Measurements from ENCODE around the gene CEACAM20. TPM values are rescaled to one million over a fixed set of nuclear protein-coding genes. Genes with fewer than 3 reads are reported as not detected.

Gene CEACAM20
- total and polyA plus RNA-seq, 10 of the 15 experiments (the other 5 are each of a cell fraction or from before 2014, with no cell fraction given), result not detected

DNA sequence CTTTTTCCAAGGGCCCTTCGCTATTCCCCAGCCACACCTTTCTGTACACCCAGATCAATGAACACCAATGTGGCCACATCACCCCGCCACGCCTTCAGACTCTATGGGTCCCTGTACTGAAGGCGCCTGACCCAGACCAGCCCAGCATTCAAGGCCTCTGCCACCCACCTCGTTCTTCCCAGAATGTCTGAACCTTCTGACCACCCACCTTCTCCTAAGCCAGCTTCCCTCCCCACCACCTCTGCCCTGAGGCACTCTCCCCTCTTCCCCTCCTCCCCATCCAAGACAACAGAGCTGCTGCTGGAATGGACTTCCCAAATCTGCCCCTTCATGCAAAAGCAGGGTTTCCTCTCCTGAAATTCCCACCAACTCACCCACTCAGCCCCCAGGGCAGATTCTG lies 3.3 kb upstream of the CEACAM20 start:
- TF ChIP-seq PAX5 (IDR thresholded peaks at IDR 0.05; ENCODE audit: borderline replicate concordance, low read depth, low read length) (no peak), CREB1 (IDR thresholded peaks at IDR 0.05; ENCODE audit: low read depth) (no peak)
- TF ChIP-seq, protein P1, sequence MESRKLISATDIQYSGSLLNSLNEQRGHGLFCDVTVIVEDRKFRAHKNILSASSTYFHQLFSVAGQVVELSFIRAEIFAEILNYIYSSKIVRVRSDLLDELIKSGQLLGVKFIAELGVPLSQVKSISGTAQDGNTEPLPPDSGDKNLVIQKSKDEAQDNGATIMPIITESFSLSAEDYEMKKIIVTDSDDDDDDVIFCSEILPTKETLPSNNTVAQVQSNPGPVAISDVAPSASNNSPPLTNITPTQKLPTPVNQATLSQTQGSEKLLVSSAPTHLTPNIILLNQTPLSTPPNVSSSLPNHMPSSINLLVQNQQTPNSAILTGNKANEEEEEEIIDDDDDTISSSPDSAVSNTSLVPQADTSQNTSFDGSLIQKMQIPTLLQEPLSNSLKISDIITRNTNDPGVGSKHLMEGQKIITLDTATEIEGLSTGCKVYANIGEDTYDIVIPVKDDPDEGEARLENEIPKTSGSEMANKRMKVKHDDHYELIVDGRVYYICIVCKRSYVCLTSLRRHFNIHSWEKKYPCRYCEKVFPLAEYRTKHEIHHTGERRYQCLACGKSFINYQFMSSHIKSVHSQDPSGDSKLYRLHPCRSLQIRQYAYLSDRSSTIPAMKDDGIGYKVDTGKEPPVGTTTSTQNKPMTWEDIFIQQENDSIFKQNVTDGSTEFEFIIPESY (IDR thresholded peaks at IDR 0.05), result no peak
- TF ChIP-seq, protein P2, sequence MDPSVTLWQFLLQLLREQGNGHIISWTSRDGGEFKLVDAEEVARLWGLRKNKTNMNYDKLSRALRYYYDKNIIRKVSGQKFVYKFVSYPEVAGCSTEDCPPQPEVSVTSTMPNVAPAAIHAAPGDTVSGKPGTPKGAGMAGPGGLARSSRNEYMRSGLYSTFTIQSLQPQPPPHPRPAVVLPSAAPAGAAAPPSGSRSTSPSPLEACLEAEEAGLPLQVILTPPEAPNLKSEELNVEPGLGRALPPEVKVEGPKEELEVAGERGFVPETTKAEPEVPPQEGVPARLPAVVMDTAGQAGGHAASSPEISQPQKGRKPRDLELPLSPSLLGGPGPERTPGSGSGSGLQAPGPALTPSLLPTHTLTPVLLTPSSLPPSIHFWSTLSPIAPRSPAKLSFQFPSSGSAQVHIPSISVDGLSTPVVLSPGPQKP (IDR thresholded peaks at IDR 0.05; ENCODE audit: low read depth, low read length), result no peak
- 29% methylated on average over 5 of the region's 5 CpGs for WGBS (ENCODE audit: insufficient coverage, insufficient replicate concordance, low lambda C conversion rate, missing lambda C conversion rate)
- FAIRE-seq (no peak), ATAC-seq (no peak), DNase-seq (ENCODE audit: low read depth, low spot score) (no peak)
- no peak overlapping the region for H3K27ac ChIP-seq (ENCODE audit: control insufficient read depth, insufficient read depth)
- ChIA-PET RAD21 (ENCODE audit: unreplicated experiment) (no interaction called here), SMC1A (ENCODE audit: uncharacterized antibody, unreplicated experiment) (no interaction called here), CTCF (no interaction called here), POLR2A (no interaction called here)
- no peaks in the 10 kb centered on the region for H4K20me1 ChIP-seq (ENCODE audit: control insufficient read depth, insufficient read depth)
- no peak overlapping the region for H3K4me3 ChIP-seq
- H3K9me3 ChIP-seq (replicated peaks; ENCODE audit: control insufficient read depth, insufficient read depth, low read length), result no peaks in the 10 kb centered on the region; the same call in 2 of the 3 replicates
- no peak overlapping the region for H3K9ac ChIP-seq (ENCODE audit: control insufficient read depth, insufficient read depth, low read length)
- intact Hi-C loops (cut with micrococcal nuclease; ENCODE audit: unreplicated experiment), result no loop called here
- no peaks in the 10 kb centered on the region for H3K27me3 ChIP-seq (replicated peaks in 1 of 2; ENCODE audit: control insufficient read depth in 2 of 2, insufficient read depth in 2 of 2, low read length in 1 of 2)
- no peaks in the 10 kb centered on the region for H3K79me2 ChIP-seq (ENCODE audit: control insufficient read depth, insufficient read depth, low read length)
- no peaks in the 10 kb centered on the region for H3K36me3 ChIP-seq (ENCODE audit: control insufficient read depth in 2 of 2, insufficient read depth in 2 of 2, low read length in 1 of 2)
- no peaks in the 10 kb centered on the region for H3K4me1 ChIP-seq (ENCODE audit: control insufficient read depth, insufficient read depth, low read length)
- no peak overlapping the region for H2AFZ ChIP-seq (ENCODE audit: control insufficient read depth, low read depth, low read length)
- in situ Hi-C loops (cut with MboI), result no loop called here
- no TSS peak for BruUV-seq (replicated peaks)
- H3K4me2 ChIP-seq (ENCODE audit: control insufficient read depth, insufficient read depth), result no peak overlapping the region

DNA sequence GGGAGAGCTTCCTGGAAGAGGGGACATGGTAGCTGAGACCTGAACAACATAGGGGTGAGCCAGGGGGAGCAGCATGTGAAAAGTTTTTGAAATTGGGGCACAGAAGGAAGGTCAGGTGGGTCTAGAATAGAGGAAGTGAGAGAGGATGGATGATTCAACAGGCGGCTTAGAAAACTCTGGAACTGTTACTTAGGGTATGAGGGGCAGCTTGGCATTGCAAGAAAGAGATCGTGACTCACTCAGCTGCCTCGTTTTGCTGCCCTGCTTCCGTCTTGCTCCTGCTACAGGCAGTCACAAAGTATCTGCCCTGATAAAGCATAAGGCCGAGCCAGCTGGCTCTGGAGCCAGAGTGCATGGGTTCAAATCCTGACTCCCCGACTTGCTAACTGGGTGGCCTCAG lies 1.3 kb upstream of the CEACAM20 start:
- no peak overlapping the region for H3K4me2 ChIP-seq (ENCODE audit: control insufficient read depth, insufficient read depth)
- H3K36me3 ChIP-seq (ENCODE audit: control insufficient read depth in 2 of 2, insufficient read depth in 2 of 2, low read length in 1 of 2), result no peaks in the 10 kb centered on the region
- 20% methylated on average over 6 of the region's 6 CpGs for WGBS (ENCODE audit: insufficient coverage, insufficient replicate concordance, low lambda C conversion rate, missing lambda C conversion rate)
- ATAC-seq (no peak), FAIRE-seq (no peak), DNase-seq (ENCODE audit: low read depth, low spot score) (no peak)
- H3K79me2 ChIP-seq (ENCODE audit: control insufficient read depth, insufficient read depth, low read length), result no peaks in the 10 kb centered on the region
- BruUV-seq (replicated peaks), result no TSS peak
- ChIA-PET RAD21 (ENCODE audit: unreplicated experiment) (no interaction called here), SMC1A (ENCODE audit: uncharacterized antibody, unreplicated experiment) (no interaction called here), POLR2A (no interaction called here), CTCF (no interaction called here)
- H3K9me3 ChIP-seq (replicated peaks; ENCODE audit: control insufficient read depth, insufficient read depth, low read length), result no peaks in the 10 kb centered on the region; the same call in 2 of the 3 replicates
- no peak overlapping the region for H3K9ac ChIP-seq (ENCODE audit: control insufficient read depth, insufficient read depth, low read length)
- intact Hi-C loops (cut with micrococcal nuclease; ENCODE audit: unreplicated experiment) (no loop called here), in situ Hi-C loops (cut with MboI) (no loop called here)
- TF ChIP-seq, protein P3, sequence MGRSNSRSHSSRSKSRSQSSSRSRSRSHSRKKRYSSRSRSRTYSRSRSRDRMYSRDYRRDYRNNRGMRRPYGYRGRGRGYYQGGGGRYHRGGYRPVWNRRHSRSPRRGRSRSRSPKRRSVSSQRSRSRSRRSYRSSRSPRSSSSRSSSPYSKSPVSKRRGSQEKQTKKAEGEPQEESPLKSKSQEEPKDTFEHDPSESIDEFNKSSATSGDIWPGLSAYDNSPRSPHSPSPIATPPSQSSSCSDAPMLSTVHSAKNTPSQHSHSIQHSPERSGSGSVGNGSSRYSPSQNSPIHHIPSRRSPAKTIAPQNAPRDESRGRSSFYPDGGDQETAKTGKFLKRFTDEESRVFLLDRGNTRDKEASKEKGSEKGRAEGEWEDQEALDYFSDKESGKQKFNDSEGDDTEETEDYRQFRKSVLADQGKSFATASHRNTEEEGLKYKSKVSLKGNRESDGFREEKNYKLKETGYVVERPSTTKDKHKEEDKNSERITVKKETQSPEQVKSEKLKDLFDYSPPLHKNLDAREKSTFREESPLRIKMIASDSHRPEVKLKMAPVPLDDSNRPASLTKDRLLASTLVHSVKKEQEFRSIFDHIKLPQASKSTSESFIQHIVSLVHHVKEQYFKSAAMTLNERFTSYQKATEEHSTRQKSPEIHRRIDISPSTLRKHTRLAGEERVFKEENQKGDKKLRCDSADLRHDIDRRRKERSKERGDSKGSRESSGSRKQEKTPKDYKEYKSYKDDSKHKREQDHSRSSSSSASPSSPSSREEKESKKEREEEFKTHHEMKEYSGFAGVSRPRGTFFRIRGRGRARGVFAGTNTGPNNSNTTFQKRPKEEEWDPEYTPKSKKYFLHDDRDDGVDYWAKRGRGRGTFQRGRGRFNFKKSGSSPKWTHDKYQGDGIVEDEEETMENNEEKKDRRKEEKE (IDR thresholded peaks at IDR 0.05), result no peak
- TF ChIP-seq SPI1 (IDR thresholded peaks at IDR 0.05; ENCODE audit: borderline replicate concordance, insufficient read depth, low read depth, low read length), result peak; percentile 51; the same call in 1 of the 2 replicates
- no peaks in the 10 kb centered on the region for H3K27me3 ChIP-seq (replicated peaks in 1 of 2; ENCODE audit: control insufficient read depth in 2 of 2, insufficient read depth in 2 of 2, low read length in 1 of 2)
- no peaks in the 10 kb centered on the region for H4K20me1 ChIP-seq (ENCODE audit: control insufficient read depth, insufficient read depth)
- H3K4me1 ChIP-seq (ENCODE audit: control insufficient read depth, insufficient read depth, low read length), result no peaks in the 10 kb centered on the region
- H2AFZ ChIP-seq (ENCODE audit: control insufficient read depth, low read depth, low read length), result no peak overlapping the region
- H3K4me3 ChIP-seq, result no peak overlapping the region
- no peak overlapping the region for H3K27ac ChIP-seq (ENCODE audit: control insufficient read depth, insufficient read depth)

Measured in GM12878 (cell line).